Globus pallidus (tissue), 1 donor: ENCODE results near the gene TARM1.

Experiments
- DNase-seq: peaks from one replicate; pipeline ENCODE4 v3.0.0-alpha.2; 2015; ENCODE audit warnings: low spot score

Gene TARM1

DNA sequence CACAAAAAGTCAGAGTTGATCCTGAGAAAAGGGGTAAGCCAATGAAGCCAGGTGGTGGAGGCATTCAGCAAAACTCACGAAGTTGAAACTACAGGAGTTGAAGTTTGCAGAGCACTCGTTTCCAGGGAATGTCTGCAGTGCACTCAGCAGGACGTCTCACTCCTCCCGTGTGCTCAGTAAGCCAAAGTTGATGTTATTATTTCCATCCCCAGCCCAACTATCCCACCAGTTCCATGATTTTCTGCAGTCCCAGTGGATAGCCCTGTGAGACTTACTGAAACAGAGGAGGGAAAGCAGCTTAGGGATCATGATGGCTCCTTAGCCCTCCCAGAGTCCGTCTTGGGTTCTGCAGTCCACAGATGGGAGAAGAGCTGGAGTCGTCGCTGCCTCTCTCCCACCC, at the start of gene TARM1:
TSS of gene TARM1 (minus strand) at position 334 of the 400 bp plus-strand sequence. CDS start at position 309, 25 bp downstream.
- DNase-seq, result no peak

DNA sequence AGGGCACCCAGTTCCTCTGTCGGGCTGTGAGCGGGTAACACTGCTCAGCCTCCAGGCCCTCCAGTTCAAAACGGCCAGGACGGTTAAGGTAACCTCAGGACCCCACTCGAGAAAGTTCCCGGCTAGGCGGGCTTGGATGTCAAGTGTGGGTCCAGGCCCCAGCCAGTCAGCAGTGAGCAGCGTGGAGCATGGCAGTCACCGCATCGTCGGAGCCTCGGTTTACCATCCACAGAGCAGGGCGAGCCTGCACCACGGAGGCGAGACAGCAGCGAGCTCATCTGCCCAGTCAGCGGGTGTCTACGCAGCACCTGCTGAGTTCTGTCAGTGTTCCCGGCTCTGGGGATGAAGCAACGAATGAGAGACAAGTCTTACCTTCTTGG, 48.4 kb upstream of the TARM1 start:
- DNase-seq, result no peak

- no peak for DNase-seq
These were observed 47.8 kb upstream of the TARM1 start for GRCh38 chr19:54128796-54129616.

GRCh38 chr19:54128441-54128725, 47.2 kb upstream of the TARM1 start:
- DNase-seq, result no peak

DNA sequence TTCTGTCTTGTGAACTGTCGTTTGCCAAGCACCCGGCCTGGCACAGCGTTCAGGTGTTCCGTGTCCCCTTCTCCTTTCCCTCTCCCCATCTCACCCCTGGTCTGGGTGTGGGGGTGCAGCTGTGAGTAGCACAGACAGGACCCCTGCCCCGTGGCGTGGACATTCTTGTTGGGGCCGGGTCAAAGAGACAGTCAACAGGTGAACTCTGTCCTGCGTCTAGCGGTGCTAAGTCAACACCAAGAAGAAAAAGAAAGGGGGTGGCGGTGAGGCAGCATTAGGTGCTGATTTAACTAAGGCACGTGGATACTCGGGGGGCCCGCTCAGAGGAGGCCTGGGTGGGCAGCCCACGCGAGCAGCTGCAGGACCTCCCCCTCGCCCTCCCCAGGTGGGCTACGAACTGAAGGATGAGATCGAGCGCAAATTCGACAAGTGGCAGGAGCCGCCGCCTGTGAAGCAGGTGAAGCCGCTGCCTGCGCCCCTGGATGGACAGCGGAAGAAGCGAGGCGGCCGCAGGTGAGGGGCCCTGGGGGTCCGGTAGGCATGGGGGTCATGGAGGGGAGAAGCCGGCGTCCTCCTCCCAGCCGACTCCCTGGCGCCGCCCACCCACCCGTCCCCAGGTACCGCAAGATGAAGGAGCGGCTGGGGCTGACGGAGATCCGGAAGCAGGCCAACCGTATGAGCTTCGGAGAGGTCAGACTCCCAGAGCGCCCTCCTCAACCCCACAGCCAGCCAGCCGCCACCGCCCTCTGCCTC, 46.7 kb upstream of the TARM1 start:
- DNase-seq, result no peak

DNA sequence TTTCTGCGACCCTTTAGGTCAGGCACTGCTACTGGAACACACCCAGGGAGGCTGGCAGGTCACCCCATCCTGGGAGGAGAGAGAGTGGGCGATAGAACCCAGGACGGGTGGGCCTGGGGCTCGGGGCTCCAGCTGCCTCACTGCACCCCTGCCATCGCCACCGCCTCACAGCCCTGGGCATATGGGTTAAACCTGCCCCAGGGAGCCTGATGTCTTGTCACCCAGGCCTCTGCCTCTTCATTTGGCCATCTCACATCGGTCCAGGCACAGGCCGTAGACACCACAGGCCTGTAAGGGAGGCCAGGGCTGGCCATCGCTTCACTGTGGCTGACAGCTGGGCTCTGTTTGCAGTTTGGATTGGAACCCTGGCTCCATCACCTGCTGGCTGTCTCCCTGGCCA, 44.5 kb upstream of the TARM1 start:
- no peak for DNase-seq

DNA sequence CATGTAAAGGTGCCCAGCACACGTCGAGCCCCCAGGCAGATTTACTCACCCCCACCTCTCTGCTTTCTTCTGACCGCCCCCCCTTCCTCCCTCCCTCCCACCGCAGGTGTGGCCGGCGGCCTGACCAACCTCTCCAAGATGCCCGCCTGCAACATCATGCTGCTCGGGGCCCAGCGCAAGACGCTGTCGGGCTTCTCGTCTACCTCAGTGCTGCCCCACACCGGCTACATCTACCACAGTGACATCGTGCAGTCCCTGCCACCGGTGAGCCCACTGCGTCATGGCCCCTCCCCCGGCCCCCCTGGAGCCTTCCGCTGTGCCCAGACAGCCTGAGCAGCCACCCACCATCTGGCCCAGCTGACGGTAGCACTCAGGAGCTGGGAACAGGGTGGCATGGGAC, 43.2 kb upstream of the TARM1 start:
- no peak for DNase-seq

DNA sequence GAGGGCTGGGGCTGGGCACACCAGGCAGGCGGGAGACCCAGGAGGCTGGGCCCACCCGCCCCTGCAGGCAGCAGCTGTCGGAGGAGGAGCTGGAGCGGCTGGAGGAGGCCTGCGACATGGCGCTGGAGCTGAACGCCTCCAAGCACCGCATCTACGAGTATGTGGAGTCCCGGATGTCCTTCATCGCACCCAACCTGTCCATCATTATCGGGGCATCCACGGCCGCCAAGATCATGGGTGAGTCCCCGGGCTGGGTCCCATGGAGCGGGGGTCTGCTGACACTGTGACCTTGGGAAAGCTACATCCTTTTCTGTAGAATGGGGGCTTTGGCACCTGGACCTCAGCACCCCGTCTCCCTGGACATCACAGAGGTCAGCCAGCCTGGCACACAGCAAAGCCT, 42.5 kb upstream of the TARM1 start:
- no peak for DNase-seq

- no peak for DNase-seq
These were observed 40.1 kb upstream of the TARM1 start for GRCh38 chr19:54121259-54121658.

- DNase-seq, result peak; percentile 96
These were observed 34.2 kb upstream of the TARM1 start, which contains the start of the genes PRPF31 and TFPT for GRCh38 chr19:54115109-54116063. Gene PRPF31, plus strand, starts transcription at chr19:54115754. Its CDS starts 2,525 bp downstream, at chr19:54118279. Gene TFPT, minus strand, starts transcription at chr19:54115657. Its CDS starts 388 bp downstream, at chr19:54115269.

DNA sequence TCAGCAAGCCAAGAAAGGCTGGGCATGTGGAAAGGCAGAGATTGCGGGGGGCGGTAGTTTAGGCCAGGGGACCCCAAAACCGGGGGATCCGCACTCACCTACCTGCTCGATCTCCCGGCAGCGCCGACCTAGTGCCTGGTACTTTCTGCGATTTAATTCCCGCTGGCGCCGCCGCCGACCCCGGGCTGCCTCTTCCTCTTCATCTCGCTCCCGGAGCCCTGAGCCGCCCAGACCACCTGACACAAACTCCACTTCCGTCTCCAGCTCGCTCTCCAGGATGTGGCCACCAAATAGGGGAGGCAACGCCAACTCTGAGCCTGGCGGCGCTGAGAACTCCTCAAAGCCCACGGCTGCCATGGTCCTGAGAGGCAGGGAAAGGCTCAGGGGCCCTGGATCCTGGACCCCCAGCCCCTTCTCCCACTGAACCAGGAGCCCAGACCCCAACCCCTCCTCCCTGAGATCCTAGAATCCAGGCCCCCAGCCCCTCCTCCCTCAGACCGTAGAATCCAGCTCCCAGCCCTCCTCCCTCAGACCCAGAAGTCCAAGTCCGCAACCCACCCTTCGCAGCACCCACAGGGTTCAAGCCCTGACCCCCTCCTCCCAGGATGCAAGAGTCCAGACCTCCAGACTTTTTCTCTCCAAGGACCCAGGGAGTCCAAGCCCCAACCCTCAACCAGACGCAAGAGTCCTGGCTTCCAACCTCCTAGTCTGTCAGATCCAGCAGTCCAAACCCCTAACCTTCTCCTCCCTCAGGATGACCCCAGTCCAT, 33.4 kb upstream of the TARM1 start:
- DNase-seq, result peak; percentile 38

DNA sequence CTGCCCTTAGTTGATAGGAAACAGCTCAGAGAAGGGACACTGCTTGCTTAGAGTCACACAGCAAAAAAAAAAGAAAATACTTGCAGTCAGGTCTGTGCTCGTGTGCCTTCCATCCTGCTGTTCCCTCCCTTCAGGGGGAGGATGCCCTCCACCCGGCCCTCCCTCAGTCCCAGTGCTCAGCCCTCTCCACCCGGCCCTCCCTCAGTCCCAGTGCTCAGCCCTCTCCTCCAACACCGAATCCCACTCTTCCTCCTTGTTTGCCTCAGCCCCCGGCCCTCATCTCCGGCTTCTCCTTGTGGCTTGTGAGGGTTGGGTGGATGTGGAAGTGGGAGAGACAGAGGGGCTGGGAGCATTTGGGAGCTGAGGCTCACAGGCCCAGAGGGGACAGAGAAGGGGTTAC, 28.5 kb upstream of the TARM1 start:
- DNase-seq, result no peak

- no peak for DNase-seq
These were observed 27.3 kb upstream of the TARM1 start for GRCh38 chr19:54108496-54108895.

DNA sequence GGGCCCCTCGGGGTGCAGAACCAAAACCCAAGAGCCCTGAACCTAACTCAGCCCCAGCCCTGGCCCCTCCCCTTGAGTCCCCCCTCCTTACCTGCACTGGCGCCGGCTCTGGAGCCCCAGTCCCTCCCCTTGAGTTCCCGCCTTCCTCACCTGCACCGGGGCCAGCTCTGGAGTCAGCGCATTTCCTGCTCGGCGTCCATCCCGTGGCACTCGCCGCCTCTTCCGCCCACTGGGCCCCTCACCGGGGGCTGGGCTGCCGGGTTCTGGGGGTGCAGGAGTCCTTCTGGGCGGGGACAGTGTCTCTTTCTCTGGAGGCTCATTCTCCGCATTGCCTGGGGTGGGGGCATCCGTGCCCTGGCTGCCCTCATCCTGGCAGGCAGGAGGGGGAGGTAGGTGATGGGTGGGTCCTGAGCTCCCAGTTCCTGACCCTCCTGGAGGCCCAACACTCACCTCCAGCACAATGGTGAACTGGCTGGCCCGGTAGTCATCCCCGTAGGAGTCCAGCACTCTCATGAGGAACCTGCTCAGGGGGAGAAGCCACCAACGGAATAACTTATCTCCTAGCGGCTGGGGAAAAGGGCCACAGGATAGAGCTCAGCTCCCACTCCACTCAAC, 26.8 kb upstream of the TARM1 start:
- DNase-seq, result no peak

DNA sequence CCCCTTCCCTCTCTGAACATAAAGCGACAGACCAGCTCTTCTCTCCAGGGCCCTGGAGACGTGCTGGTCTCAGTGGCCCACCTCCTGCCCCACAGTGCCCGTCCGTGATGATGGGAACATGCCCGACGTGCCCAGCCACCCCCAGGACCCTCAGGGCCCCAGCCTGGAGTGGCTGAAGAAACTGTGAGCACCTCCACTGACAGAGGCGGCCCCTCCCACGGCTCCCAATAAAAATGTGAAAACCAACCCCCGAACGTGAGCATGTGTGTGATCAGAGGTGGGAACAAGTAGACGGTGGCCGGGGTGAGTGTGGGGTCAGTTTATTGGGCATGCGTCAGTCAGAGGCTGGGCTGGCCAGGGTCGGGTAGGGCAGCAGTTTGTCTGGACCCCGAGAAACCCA, 25.6 kb upstream of the TARM1 start:
- no peak for DNase-seq

GRCh38 chr19:54105796-54106195, 24.6 kb upstream of the TARM1 start:
- no peak for DNase-seq

- DNase-seq, result no peak
These were observed 24.0 kb upstream of the TARM1 start for GRCh38 chr19:54104998-54105715.

- peak; percentile 97 for DNase-seq
These were observed 21.4 kb upstream of the TARM1 start, which contains the start of gene NDUFA3 for GRCh38 chr19:54102421-54103169. Gene NDUFA3, plus strand, starts transcription at chr19:54102855. Its CDS starts 24 bp downstream, at chr19:54102879.

DNA sequence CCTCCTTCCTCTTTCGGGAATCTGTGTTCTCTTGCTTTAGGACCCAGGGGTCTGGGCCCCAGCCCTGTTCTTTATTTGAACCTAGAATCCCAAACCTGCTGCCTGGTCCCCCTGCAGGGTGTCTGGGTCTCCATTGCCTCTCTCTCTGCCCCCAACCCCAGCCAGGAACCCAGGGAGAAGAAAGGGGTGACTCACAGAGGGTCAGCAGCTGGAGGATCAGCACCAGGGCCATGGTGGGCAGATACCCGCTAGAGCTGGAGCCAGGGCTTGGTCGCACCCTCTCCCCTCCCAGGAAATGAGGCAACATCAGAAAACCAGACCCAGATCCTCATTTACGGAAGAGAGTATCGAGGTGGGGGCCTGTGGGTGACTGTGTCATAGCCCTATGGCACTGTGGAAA, 19.4 kb upstream of the TARM1 start, which contains the start of gene OSCAR:
TSS of gene OSCAR (minus strand) at position 243 of the 400 bp plus-strand sequence. CDS start at position 232, 11 bp downstream.
- DNase-seq, result peak; percentile 35
